Measurements from ENCODE around the gene SGMS1.
"Not testable (repeated sequence)": the region's sequence is repeated elsewhere in the genome, so short reads cannot be mapped to it uniquely, and the experiment has no call there.

The SGMS1 gene

GRCh38 chr10:50577681-50578350, 45.9 kb downstream of the SGMS1 start:
- DNase-seq: no peak

- no peak for DNase-seq
Measured at GRCh38 chr10:50577010-50577409, 46.7 kb downstream of the SGMS1 start.

- no peak for DNase-seq
Measured at GRCh38 chr10:50576245-50576815, 47.4 kb downstream of the SGMS1 start.

GRCh38 chr10:50575477-50576244, 48.1 kb downstream of the SGMS1 start:
- DNase-seq: no peak

GRCh38 chr10:50574931-50575330, 48.8 kb downstream of the SGMS1 start:
- no peak for DNase-seq

GRCh38 chr10:50574305-50574704, 49.5 kb downstream of the SGMS1 start:
- DNase-seq: no peak

GRCh38 chr10:50572017-50572491, 51.7 kb downstream of the SGMS1 start:
- no peak for DNase-seq

GRCh38 chr10:50568750-50569149, 55.0 kb downstream of the SGMS1 start:
- DNase-seq: not testable (repeated sequence)

- DNase-seq: no peak
Measured at GRCh38 chr10:50567384-50567783, 56.4 kb downstream of the SGMS1 start.

- no peak for DNase-seq
Measured at GRCh38 chr10:50566150-50566549, 57.6 kb downstream of the SGMS1 start.

GRCh38 chr10:50565301-50566083, 58.3 kb downstream of the SGMS1 start:
- no peak for DNase-seq

GRCh38 chr10:50563906-50564305, 59.9 kb downstream of the SGMS1 start:
- no peak for DNase-seq

GRCh38 chr10:50561816-50562215, 61.9 kb downstream of the SGMS1 start:
- no peak for DNase-seq

GRCh38 chr10:50561266-50561665, 62.5 kb downstream of the SGMS1 start:
- no peak for DNase-seq

- DNase-seq: no peak
Measured at GRCh38 chr10:50560370-50560769, 63.4 kb downstream of the SGMS1 start.

GRCh38 chr10:50558371-50558770, 65.4 kb downstream of the SGMS1 start:
- DNase-seq: no peak

- DNase-seq: no peak
Measured at GRCh38 chr10:50557130-50557682, 66.5 kb downstream of the SGMS1 start.

- DNase-seq: no peak
Measured at GRCh38 chr10:50556237-50557120, 67.3 kb downstream of the SGMS1 start.

GRCh38 chr10:50554995-50555568, 68.7 kb downstream of the SGMS1 start:
- DNase-seq: no peak

- DNase-seq: no peak
Measured at GRCh38 chr10:50554376-50554994, 69.3 kb downstream of the SGMS1 start.

Data from stimulated activated CD4-positive, alpha-beta T cell treated with anti-CD3 and anti-CD28 coated beads, Interleukin-4, amount 100 ng/mL, for 1 hour (primary cell).